H1 (cell line): ENCODE data around the gene LTBP4. TPM values are rescaled to one million over a fixed set of nuclear protein-coding genes. Genes with fewer than 3 reads are reported as not detected.

Experiments
- CTCF ChIA-PET: fragments of 300-600 bp; sonication (Branson Sonifier 250); formaldehyde crosslinking; loops from one replicate; lab custom pipeline; 2021; ENCODE audit not compliant: partially characterized antibody; lab: Charles Lee
- POLR2A ChIA-PET: fragments of 300-600 bp; sonication (Branson Sonifier 250); formaldehyde crosslinking; loops from one replicate; lab custom pipeline; 2021; ENCODE audit warnings: inconsistent platforms; ENCODE audit not compliant: partially characterized antibody; lab: Charles Lee
- DNase-seq, 2 experiments: peaks; one replicate each; pipeline versions ENCODE4 v3.0.0 to v3.0.0-alpha.2; 2010 to 2022; ENCODE audit warnings: low spot score in 2 of 2, low read depth in 1 of 2, mixed read lengths in 1 of 2
- FAIRE-seq: peaks from 2 replicates; lab custom pipeline; 2011; peaks lifted over from hg19 to GRCh38; lab: Jason Lieb, UNC
- H2AFZ ChIP-seq: 2 replicates; pipeline ENCODE4 v1.8.1; 2012; ENCODE audit warnings: low read length, inconsistent platforms
- H2AK5ac ChIP-seq: 2 replicates; pipeline ENCODE4 v1.6.1; 2013; ENCODE audit warnings: low read depth, low read length
- H2BK120ac ChIP-seq: replicated peaks from 2 replicates; pipeline ENCODE3; 2013; ENCODE audit warnings: low read depth, low read length, inconsistent platforms
- H2BK12ac ChIP-seq: 2 replicates; pipeline ENCODE4 v1.6.1; 2013; ENCODE audit warnings: low read depth, low read length
- H2BK15ac ChIP-seq: 2 replicates; pipeline ENCODE4 v1.6.1; 2013; ENCODE audit warnings: low read length
- H2BK20ac ChIP-seq: 2 replicates; pipeline ENCODE4 v1.6.1; 2013; ENCODE audit warnings: low read length
- H2BK5ac ChIP-seq: 2 replicates; pipeline ENCODE4 v1.6.1; 2013; ENCODE audit warnings: low read depth, low read length
- H3K14ac ChIP-seq: 2 replicates; pipeline ENCODE4 v1.6.1; 2013; ENCODE audit warnings: inconsistent platforms; ENCODE audit not compliant: insufficient read length
- H3K18ac ChIP-seq: 2 replicates; pipeline ENCODE4 v1.6.1; 2013; ENCODE audit warnings: low read length; ENCODE audit errors: extremely low read depth
- H3K23ac ChIP-seq: 2 replicates; pipeline ENCODE4 v1.6.1; 2013; ENCODE audit warnings: inconsistent platforms; ENCODE audit not compliant: insufficient read length
- H3K23me2 ChIP-seq: 2 replicates; pipeline ENCODE4 v1.6.1; 2013; ENCODE audit warnings: low read depth, low read length
- H3K27ac ChIP-seq: 2 replicates; pipeline ENCODE4 v1.6.1; 2011; ENCODE audit warnings: low read depth, low read length, inconsistent platforms
- H3K27me3 ChIP-seq, 4 experiments: replicated peaks in 1 of 4; 1 replicate in 1 of 4; 2 replicates in 3 of 4; pipeline versions ENCODE4 v1.6.1 to v1.8.1; 2011 to 2013; ENCODE audit warnings: low read length in 3 of 4, mild to moderate bottlenecking in 3 of 4, inconsistent platforms in 2 of 4, mixed read lengths in 2 of 4, moderate library complexity in 1 of 4; ENCODE audit not compliant: control insufficient read depth in 3 of 4, insufficient read depth in 3 of 4; ENCODE audit errors: extremely low read depth in 1 of 4
- H3K36me3 ChIP-seq, 4 experiments: 2 replicates each; pipeline versions ENCODE4 v1.6.1 to v1.8.1; 2011 to 2013; ENCODE audit warnings: mild to moderate bottlenecking in 4 of 4, low read length in 3 of 4, moderate library complexity in 2 of 4, control low read depth in 1 of 4, inconsistent platforms in 1 of 4; ENCODE audit not compliant: insufficient read depth in 4 of 4, control insufficient read depth in 2 of 4
- H3K4ac ChIP-seq: replicated peaks from 2 replicates; pipeline ENCODE3; 2013; ENCODE audit warnings: low read length, low read depth, mixed read lengths, inconsistent platforms; ENCODE audit not compliant: insufficient read length
- H3K4me1 ChIP-seq, 4 experiments: replicated peaks in 1 of 4; 1 replicate in 1 of 4; 2 replicates in 3 of 4; pipeline versions ENCODE4 v1.6.1 to v1.8.1; 2011 to 2013; ENCODE audit warnings: low read length in 3 of 4, inconsistent platforms in 2 of 4, mixed read lengths in 1 of 4; ENCODE audit not compliant: insufficient read depth in 4 of 4, control insufficient read depth in 3 of 4
- H3K4me2 ChIP-seq, 2 experiments: 2 replicates each; pipeline versions ENCODE4 v1.6.1 to v1.8.1; 2011 to 2013; ENCODE audit warnings: low read depth in 2 of 2, low read length in 2 of 2, control low read depth in 1 of 2, inconsistent platforms in 1 of 2, mild to moderate bottlenecking in 1 of 2; ENCODE audit not compliant: insufficient read depth in 1 of 2
- H3K4me3 ChIP-seq, 4 experiments: fragments of 200-600, 300-600 bp in 1 of 4; sonication (generic), shearing (Covaris generic), sonication (Bioruptor Twin) in 1 of 4; 2 replicates each; pipeline versions ENCODE4 v1.5.1 to v1.8.1; 2011 to 2016; ENCODE audit warnings: low read length in 4 of 4, low read depth in 3 of 4, control low read depth in 2 of 4, inconsistent platforms in 2 of 4, mild to moderate bottlenecking in 2 of 4, mixed read lengths in 1 of 4, moderate library complexity in 1 of 4; ENCODE audit not compliant: insufficient read depth in 2 of 4; ENCODE audit errors: extremely low read depth in 1 of 4
- H3K56ac ChIP-seq: replicated peaks from 2 replicates; pipeline ENCODE3; 2013; ENCODE audit warnings: low read depth, mild to moderate bottlenecking, mixed read lengths, low read length, inconsistent platforms; ENCODE audit not compliant: insufficient read length
- H3K79me1 ChIP-seq: 2 replicates; pipeline ENCODE4 v1.6.1; 2013; ENCODE audit warnings: low read depth, low read length, control low read depth
- H3K79me2 ChIP-seq, 2 experiments: 2 replicates each; pipeline versions ENCODE4 v1.6.1 to v1.8.1; 2012 to 2013; ENCODE audit warnings: low read length in 2 of 2, mild to moderate bottlenecking in 2 of 2, inconsistent platforms in 1 of 2; ENCODE audit not compliant: insufficient read depth in 2 of 2, control insufficient read depth in 1 of 2
- H3K9ac ChIP-seq, 4 experiments: replicated peaks in 1 of 4; 1 replicate in 1 of 4; 2 replicates in 3 of 4; pipeline versions ENCODE4 v1.6.1 to v1.8.1; 2011 to 2013; ENCODE audit warnings: low read depth in 3 of 4, low read length in 3 of 4, control low read depth in 2 of 4, mild to moderate bottlenecking in 2 of 4, moderate library complexity in 2 of 4, inconsistent platforms in 1 of 4; ENCODE audit errors: extremely low read depth in 1 of 4
- H3K9me3 ChIP-seq, 2 experiments: 2 replicates each; pipeline versions ENCODE4 v1.6.1 to v1.8.1; 2012 to 2013; ENCODE audit warnings: mild to moderate bottlenecking in 2 of 2, moderate library complexity in 2 of 2, control low read depth in 1 of 2, inconsistent platforms in 1 of 2, low read depth in 1 of 2, low read length in 1 of 2, mixed read lengths in 1 of 2; ENCODE audit not compliant: insufficient read depth in 2 of 2
- H4K20me1 ChIP-seq, 2 experiments: replicated peaks in 1 of 2; 2 replicates each; pipeline versions ENCODE3 to v1.8.1; 2011 to 2013; ENCODE audit warnings: inconsistent platforms in 2 of 2, low read length in 2 of 2, mild to moderate bottlenecking in 1 of 2; ENCODE audit not compliant: insufficient read depth in 2 of 2, control insufficient read depth in 1 of 2
- H4K5ac ChIP-seq: 2 replicates; pipeline ENCODE4 v1.6.1; 2013; ENCODE audit warnings: low read length, low read depth, mixed read lengths, inconsistent platforms; ENCODE audit not compliant: insufficient read length
- H4K8ac ChIP-seq: 2 replicates; pipeline ENCODE4 v1.8.0; 2013; ENCODE audit warnings: mild to moderate bottlenecking, moderate library complexity, low read length, inconsistent platforms; ENCODE audit not compliant: insufficient read depth; ENCODE audit errors: extremely low read depth
- H4K91ac ChIP-seq: replicated peaks from 2 replicates; pipeline ENCODE3; 2013; ENCODE audit warnings: low read length, mixed read lengths, inconsistent platforms; ENCODE audit not compliant: insufficient read length
- BACH1 ChIP-seq: IDR thresholded peaks from 2 replicates; pipeline ENCODE4 v1.6.1; 2012; ENCODE audit warnings: low read length, improper control_type of control experiment
- CBX8 ChIP-seq: fragments of 300-800, 300-1000 bp; sonication (generic); IDR thresholded peaks from 2 replicates; pipeline ENCODE4 v1.7.1; 2016; ENCODE audit warnings: low read depth, low read length, borderline replicate concordance
- CEBPB ChIP-seq: IDR thresholded peaks from 2 replicates; pipeline ENCODE4 v1.6.1; 2012; ENCODE audit warnings: low read depth, low read length
- CHD2 ChIP-seq: IDR thresholded peaks from 2 replicates; pipeline ENCODE4 v1.6.1; 2012; ENCODE audit warnings: low read length, improper control_type of control experiment
- EGR1 ChIP-seq: IDR thresholded peaks from 2 replicates; pipeline ENCODE4 v1.6.1; 2011; ENCODE audit warnings: low read depth, low read length, borderline replicate concordance
- EZH2 ChIP-seq: fragments of 200-600 bp; sonication (generic); IDR thresholded peaks from 2 replicates; pipeline ENCODE4 v1.7.1; 2012; ENCODE audit warnings: low read depth, mild to moderate bottlenecking, moderate library complexity, low read length, inconsistent platforms; ENCODE audit not compliant: severe bottlenecking
- RBBP5 ChIP-seq: IDR thresholded peaks from 2 replicates; pipeline ENCODE4 v1.7.1; 2012; ENCODE audit warnings: low read depth, mild to moderate bottlenecking, inconsistent platforms, low read length, moderate library complexity, borderline replicate concordance
- RNF2 ChIP-seq: fragments of 200-900, 300-1000 bp; sonication (generic); IDR thresholded peaks from 2 replicates; pipeline ENCODE4 v1.7.1; 2016; ENCODE audit warnings: borderline replicate concordance, low read depth, mild to moderate bottlenecking, antibody characterized with exemption, low read length; ENCODE audit not compliant: poor library complexity, severe bottlenecking; ENCODE audit errors: missing control alignments
- SIN3A ChIP-seq, 2 experiments: IDR thresholded peaks in 1 of 2; conservative IDR thresholded peaks in 1 of 2; 2 replicates each; pipeline ENCODE4 v1.6.1; 2011 to 2012; ENCODE audit warnings: low read length in 2 of 2, improper control_type of control experiment in 1 of 2, low read depth in 1 of 2, mild to moderate bottlenecking in 1 of 2
- SIX5 ChIP-seq: IDR thresholded peaks from 2 replicates; pipeline ENCODE4 v1.6.1; 2011; ENCODE audit warnings: mild to moderate bottlenecking, low read depth, low read length
- USF2 ChIP-seq: IDR thresholded peaks from 2 replicates; pipeline ENCODE4 v1.6.1; 2011; ENCODE audit warnings: low read length, improper control_type of control experiment
- WGBS, 2 experiments: shearing (Covaris generic) in 1 of 2; methylation state at CpG; one replicate each; pipeline versions ENCODE4 v1.1.6 to v1.1.7; 2013 to 2015; ENCODE audit warnings: low lambda C conversion rate in 2 of 2, mixed read lengths in 2 of 2, inconsistent platforms in 1 of 2, low coverage in 1 of 2, missing lambda C conversion rate in 1 of 2; ENCODE audit not compliant: insufficient replicate concordance in 2 of 2, insufficient coverage in 1 of 2, insufficient read length in 1 of 2; ENCODE audit errors: extremely low coverage in 1 of 2, missing lambda C conversion rate in 1 of 2; 5-methylcytosine and 5-hydroxymethylcytosine counted together
- polyA plus RNA-seq, 7 experiments: library from polyadenylated mRNA; depleted of rRNA in 3 of 7; stranded (reverse) in 5 of 7; unstranded in 2 of 7; fragments of >200 nt in 5 of 7; fragments of 200-250 nt in 2 of 7; gene quantifications; 1 replicate in 5 of 7; 2 replicates in 1 of 7; 4 replicates in 1 of 7; pipeline versions ENCODE4 v1.2.1 to v1.2.3, GENCODE V29; 2011 to 2013; ENCODE audit warnings: missing spikeins in 2 of 7, mixed read lengths in 2 of 7
- total RNA-seq: library from RNA; stranded (reverse); fragmentation: NEBNext Ultra II Directional; extraction: Animal tissue kit (Norgen Biotek cat#: 25700); gene quantifications from 2 replicates; pipeline ENCODE4 v1.2.1, GENCODE V29; 2021
- TF ChIP-seq, protein P1 (sequence below): IDR thresholded peaks from 2 replicates; pipeline ENCODE4 v1.6.1; 2011; ENCODE audit warnings: low read depth, mild to moderate bottlenecking, low read length; ENCODE audit not compliant: insufficient read depth

LTBP4 gene
- total and polyA plus RNA-seq, 2 of the 8 experiments (the other 6 are each of a cell fraction or from before 2014, with no cell fraction given): 54.5 to 77.1 TPM

- H3K23ac ChIP-seq: no peak overlapping the region
- no peaks in the 10 kb centered on the region for H4K20me1 ChIP-seq
- H2BK15ac ChIP-seq: no peak overlapping the region
- no peak overlapping the region for H2BK20ac ChIP-seq
- no peak overlapping the region for H3K18ac ChIP-seq
- H3K14ac ChIP-seq: no peak overlapping the region
- H3K4ac ChIP-seq: no peak overlapping the region
- H2AK5ac ChIP-seq: no peak overlapping the region
- H3K4me2 ChIP-seq: no peak overlapping the region
- peak overlapping the region; percentile 60; the same call in 1 of the 2 replicates for H2BK5ac ChIP-seq
- H3K79me2 ChIP-seq: no peaks in the 10 kb centered on the region
- POLR2A ChIA-PET: interaction anchor here (1.1 kb wide), 1 partner anchor 110 kb away, joined by 3 read pairs; the partner anchor contains the start of gene ACTMAP
- no peaks in the 10 kb centered on the region for H3K23me2 ChIP-seq
- no peak overlapping the region for H2BK12ac ChIP-seq
- H3K9ac ChIP-seq: no peak overlapping the region
- no peaks in the 10 kb centered on the region for H3K79me1 ChIP-seq
- H4K5ac ChIP-seq: no peak overlapping the region
- no peak overlapping the region for H3K56ac ChIP-seq
- H3K36me3 ChIP-seq: no peaks in the 10 kb centered on the region
- H3K4me1 ChIP-seq: peaks cover 0 to 3% (median 0%) of the 10 kb centered on the region in 4 experiments; a peak in 1 of 7 replicates
- H2BK120ac ChIP-seq: no peak overlapping the region
- H4K91ac ChIP-seq: no peak overlapping the region
- no peak overlapping the region for H3K4me3 ChIP-seq
- CTCF ChIA-PET: no interaction called here
- H3K27me3 ChIP-seq: no peaks in the 10 kb centered on the region; a peak in 4 of 7 replicates
- FAIRE-seq (no peak), DNase-seq (no peak)
- H3K27ac ChIP-seq: no peak overlapping the region
- H3K9me3 ChIP-seq: no peaks in the 10 kb centered on the region
- H4K8ac ChIP-seq: no peak overlapping the region
- H2AFZ ChIP-seq: no peak overlapping the region
- WGBS, 2 experiments: 74% methylated on average over 4 of the region's 5 CpGs; no CpG with 5 or more reads in 1 of the 2 experiments
- TF ChIP-seq CHD2: no peak
- TF ChIP-seq, protein P1, sequence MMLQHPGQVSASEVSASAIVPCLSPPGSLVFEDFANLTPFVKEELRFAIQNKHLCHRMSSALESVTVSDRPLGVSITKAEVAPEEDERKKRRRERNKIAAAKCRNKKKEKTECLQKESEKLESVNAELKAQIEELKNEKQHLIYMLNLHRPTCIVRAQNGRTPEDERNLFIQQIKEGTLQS: no peak
- no peak for TF ChIP-seq EGR1
- no peak for TF ChIP-seq BACH1
- TF ChIP-seq USF2: no peak
- no peak for TF ChIP-seq CBX8
- TF ChIP-seq CEBPB: no peak
- no peak for TF ChIP-seq SIN3A (conservative IDR thresholded peaks at IDR 0.05 in 1 of 2, IDR thresholded peaks at IDR 0.05 in 1 of 2; ENCODE audit: low read depth in 1 of 2, low read length in 2 of 2)
- no peak for TF ChIP-seq SIX5
- no peak for TF ChIP-seq RBBP5
- no peak for TF ChIP-seq EZH2
- no peak for TF ChIP-seq RNF2
These were observed 39.6 kb downstream of the LTBP4 start for GRCh38 chr19:40640744-40641143.
